Forelimb muscle (tissue), 1 donor: ENCODE measurements around the gene MCF2L. TPM values are rescaled to one million over a fixed set of nuclear protein-coding genes. Genes with fewer than 3 reads are reported as not detected.

Experiments
- DNase-seq: peaks from one replicate; pipeline ENCODE4 v3.0.0-alpha.2; 2013; ENCODE audit warnings: low read depth
- polyA plus RNA-seq: library from polyadenylated mRNA; unstranded; fragments of 120-200 nt; gene quantifications from one replicate; pipeline ENCODE4 v1.2.1, GENCODE V29; 2013; ENCODE audit not compliant: insufficient read length

The MCF2L gene
- polyA plus RNA-seq, 1 donor = 22.5 TPM

DNA sequence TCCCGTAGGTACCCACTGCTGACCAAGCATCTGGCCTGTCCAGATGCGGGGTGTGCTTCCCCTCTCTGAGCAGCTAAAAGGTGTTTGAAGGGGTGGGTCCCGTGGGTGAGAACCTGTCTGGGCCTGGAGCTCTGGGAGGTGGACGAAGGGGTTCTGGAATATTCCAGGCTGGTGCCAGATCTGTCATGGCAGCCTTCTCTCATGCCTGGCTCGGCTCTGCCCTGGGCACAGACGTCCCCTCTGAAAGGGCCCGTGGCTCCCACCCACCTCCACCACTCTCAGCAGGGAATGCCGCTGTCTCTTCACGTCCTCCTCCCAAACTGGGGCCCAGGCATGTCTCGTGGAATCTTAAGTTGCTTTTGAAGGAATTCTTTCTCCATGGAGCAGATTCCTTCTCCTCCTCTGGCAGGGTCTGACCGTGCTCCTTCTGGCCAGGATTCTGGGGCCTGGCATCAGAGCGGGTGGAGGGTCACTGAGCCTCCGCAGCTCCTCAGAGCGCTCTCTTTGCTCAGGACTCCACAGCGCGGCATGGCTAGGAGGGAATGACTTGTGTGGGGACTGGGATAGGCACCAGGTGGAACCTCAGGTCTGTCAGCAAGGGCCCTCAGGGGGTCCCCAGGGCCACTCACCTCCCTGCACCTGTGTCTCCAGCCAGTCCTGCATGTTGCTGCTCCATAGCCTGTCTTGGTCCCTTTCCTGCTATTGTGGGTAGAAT lies 5.9 kb upstream of the MCF2L start:
- no peak for DNase-seq

DNA sequence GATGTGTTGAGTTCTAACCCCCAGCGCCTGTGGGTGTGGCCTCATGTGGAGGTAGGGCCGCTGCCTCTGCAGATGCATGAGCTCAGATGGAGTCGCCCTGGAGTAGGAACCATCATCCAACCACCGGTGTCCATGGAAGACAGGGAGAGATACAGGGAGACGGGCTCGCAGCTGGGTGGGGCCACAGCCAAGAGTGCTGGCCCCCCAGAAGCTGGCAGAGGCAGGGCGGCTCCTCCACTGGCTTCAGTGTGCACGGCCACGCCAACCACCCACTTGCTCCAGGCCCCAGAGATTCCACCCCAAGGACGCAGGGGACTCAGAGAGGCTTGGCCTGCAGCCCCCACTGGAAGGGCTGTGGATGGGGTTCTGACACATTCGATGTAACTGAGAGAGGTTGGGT lies 5.4 kb upstream of the MCF2L start:
- DNase-seq = no peak

- DNase-seq = no peak
Measured at GRCh38 chr13:112964971-112965492, 4.0 kb upstream of the MCF2L start.

DNA sequence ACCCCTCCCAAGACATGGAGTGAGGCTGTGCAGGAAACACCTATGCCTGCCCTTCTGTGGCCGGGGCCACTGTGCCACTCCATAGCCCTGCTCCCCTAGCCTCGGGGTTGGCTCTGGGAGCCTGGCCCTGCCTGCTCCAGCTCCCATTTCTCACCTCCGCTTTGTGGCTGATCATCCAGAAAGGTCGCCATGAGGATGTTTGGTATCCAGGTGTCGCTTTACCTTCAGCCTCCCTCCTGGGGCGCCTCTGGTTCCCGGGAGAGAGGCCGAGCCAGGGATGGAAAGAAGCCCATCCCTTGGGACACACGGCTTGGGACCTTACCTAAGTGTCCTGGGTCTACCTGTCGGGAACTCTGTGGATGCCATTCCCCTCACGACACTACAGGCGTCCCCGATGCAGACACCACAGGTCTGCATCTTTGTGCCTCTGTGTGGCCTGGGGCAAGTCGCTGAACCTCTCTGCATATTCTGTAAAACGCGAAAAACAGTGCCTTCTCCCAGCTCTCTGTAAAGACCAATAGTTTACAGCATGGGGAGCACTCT lies 3.4 kb upstream of the MCF2L start:
- DNase-seq = no peak

DNA sequence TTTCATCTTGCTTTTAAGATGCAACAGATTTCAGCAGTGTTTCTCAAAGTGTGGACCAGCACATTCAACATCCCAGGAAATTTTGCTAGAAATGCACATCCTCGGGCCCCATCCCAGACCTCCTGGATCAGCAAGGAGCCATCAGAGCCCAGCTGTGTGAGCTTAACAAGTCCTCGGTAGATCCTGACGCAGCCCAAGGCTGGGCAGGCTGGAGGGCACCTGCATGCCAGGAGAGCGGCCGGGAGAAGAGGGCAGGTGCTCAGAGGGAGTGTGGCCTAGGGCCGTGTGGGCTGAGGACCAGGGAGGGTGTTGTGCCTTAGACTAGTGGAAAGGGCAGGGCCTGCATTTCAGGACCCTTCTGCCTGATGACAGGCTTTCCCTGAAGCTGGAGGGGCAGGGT lies 2.2 kb upstream of the MCF2L start:
- no peak for DNase-seq

DNA sequence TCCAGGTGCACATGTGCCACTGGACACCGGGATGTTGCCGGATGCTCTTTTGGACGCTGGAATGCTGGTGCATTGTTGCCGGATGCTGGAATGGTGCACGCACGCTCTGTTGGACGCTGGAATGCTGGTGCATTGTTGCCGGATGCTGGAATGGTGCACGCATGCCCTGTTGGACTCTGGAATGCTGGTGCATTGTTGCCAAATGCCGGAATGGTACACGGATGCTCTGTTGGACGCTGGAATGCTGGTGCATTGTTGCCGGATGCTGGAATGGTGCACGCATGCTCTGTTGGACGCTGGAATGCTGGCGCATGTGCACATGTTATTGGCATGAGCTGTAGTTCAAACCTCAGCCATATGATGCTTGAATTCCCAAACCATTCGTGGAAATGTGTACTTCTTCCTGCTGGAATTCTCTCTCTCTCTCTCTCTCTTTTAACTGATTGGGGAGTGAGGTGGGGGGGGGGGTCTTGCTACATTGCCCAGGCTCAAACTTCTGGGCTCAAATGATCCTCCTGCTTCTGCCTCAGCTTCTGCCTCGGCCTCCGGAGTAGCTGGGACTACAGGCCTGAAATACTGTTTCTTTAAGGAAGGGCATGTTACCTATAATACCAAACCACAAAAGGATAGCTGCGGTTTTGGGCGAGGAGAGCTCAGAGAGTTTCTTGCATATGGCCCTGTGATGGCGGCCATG lies 1.2 kb upstream of the MCF2L start:
- DNase-seq = no peak

DNA sequence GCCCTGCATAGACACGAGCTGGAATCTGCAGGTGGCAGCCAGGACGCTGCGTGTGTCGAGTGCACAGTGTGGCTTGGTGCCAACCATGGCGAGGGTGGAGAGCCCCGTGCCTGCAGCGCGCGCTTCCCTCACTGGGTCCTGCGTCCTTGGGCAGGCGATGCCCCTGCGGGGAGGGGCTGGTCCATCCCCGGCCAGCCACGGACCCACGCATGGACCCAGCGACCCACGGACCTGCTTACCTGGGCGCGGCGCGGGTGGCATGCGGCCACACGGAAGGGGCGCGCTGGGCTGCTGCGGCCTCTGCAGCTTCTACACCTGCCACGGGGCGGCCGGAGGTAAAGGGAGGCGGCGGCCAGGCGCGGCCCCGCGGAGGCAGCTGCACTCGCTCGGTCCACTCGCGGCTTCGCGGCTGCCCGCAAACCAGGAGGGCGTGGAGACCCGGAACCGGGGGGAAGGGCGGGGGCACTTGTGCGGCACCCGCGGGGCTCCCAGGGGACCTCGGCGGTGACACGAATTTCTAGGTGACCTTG lies 569 bp upstream of the MCF2L start:
- DNase-seq = no peak

GRCh38 chr13:112969692-112970338 lies 801 bp downstream of the MCF2L start:
- DNase-seq = no peak

GRCh38 chr13:112970552-112971287 lies 1.7 kb downstream of the MCF2L start:
- no peak for DNase-seq

DNA sequence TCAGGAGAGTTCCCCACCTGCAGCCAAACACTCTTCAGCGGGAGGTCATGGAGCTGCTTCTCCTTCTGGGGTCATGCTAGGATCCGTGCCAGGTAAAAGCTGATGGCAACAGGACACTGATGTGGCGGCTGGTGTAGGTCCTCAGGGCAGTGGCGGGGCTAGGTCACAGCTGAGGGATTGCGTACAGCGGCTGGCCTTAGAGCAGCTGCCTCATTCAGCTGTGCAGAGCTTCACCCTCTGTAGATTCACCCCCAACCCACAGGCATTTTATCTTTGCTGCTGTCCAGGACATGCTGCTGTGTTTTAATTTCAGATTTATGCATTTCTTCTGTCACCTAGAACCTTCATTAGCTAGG lies 2.3 kb downstream of the MCF2L start:
- DNase-seq = no peak

- no peak for DNase-seq
Measured at GRCh38 chr13:112972258-112972657, 3.2 kb downstream of the MCF2L start.

GRCh38 chr13:112972867-112973576 lies 4.0 kb downstream of the MCF2L start:
- no peak for DNase-seq

DNA sequence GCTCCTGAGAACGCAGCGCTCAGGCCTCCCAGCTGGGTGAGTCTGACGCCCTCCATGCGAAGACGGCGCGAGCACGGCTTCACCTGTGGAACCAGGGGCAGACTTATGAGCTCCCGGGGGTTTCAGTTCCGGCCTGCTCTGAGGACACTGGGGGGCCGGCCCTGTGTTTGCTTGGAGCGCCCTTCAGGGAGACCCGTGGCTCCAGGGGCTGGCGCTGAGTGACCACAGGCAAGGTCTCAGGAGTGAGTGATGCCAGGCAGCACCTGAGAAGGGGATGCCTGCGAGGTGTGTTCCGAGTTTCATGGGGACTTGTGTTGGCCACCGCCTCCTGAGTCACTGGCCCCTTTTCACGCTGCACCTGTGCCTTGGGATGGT lies 4.5 kb downstream of the MCF2L start:
- no peak for DNase-seq

- no peak for DNase-seq
Measured at GRCh38 chr13:112974125-112974524, 5.1 kb downstream of the MCF2L start.

DNA sequence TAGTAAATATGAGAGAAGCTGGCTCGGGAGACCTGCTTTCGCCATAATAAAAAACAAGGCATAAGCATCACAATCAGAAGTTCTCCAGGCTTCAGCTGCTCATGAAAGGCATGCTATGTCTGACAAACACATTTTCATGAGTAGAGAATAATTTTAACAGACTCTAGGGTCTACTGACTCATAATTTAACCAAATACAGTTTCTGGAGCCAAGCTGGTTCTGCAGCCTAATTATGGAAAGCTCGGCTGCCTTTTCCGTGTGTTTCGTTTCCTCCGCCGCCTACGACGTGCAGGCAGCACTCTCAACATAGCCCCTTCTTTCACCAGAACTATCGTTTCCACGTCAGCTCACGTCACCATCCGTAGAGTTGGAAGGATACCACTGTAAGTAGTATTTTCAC lies 5.7 kb downstream of the MCF2L start:
- no peak for DNase-seq

GRCh38 chr13:112975401-112975939 lies 6.5 kb downstream of the MCF2L start:
- no peak for DNase-seq

- no peak for DNase-seq
Measured at GRCh38 chr13:112976526-112976925, 7.5 kb downstream of the MCF2L start.

- DNase-seq = no peak
Measured at GRCh38 chr13:112977091-112977490, 8.1 kb downstream of the MCF2L start.

- DNase-seq = no peak
Measured at GRCh38 chr13:112977525-112977924, 8.5 kb downstream of the MCF2L start.

DNA sequence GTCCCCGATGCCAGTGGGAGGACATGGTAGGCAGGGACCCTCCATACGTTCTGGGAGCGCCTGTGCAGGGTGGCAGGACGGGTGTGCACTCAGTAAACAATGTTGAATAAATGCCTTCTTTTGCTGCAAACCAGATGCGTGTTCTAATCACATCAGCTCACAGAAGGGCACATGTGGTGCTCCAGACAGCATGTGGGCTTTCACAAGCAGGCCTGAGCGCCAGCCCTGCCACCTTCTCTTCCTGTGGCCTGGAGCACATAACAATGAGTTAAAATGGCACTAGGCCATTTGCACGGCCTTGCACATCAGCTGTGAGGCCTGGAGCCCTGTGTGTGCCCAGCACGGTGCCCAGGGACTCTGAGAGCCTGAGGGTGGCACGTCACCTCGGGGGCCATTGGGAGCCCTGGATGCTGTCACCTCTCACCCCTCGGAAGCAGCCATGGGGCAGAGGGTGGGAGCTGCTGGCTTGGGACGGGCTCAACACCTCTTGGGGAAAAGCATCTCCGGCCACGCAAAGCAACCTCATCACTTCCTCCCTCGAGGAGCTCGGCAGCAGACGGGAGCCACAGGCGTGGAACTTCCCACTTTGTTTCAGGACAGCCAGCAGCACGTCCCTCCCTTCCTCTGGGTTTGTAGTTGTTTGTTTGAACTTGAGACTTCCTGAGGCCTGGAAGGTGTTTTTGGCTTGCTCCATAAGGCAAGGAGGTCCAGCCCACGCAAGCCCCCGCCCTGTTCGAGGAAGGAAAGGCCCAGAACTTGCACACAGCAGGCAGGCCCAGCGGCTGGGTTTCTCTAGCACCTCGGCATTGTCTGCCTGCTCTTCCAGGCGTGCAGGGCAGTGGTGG lies 9.8 kb downstream of the MCF2L start:
- DNase-seq = no peak
